Smooth muscle cell of the brain vasculature (primary cell): ENCODE results near the gene APOL6.
"Not testable (repeated sequence)": the region's sequence is repeated elsewhere in the genome, so short reads cannot be mapped to it uniquely, and the experiment has no call there.

ENCODE experiments used
- DNase-seq: peaks from one replicate; pipeline ENCODE4 v3.0.0-alpha.2; 2012; ENCODE audit warnings: low read depth, low spot score

The APOL6 gene

DNA sequence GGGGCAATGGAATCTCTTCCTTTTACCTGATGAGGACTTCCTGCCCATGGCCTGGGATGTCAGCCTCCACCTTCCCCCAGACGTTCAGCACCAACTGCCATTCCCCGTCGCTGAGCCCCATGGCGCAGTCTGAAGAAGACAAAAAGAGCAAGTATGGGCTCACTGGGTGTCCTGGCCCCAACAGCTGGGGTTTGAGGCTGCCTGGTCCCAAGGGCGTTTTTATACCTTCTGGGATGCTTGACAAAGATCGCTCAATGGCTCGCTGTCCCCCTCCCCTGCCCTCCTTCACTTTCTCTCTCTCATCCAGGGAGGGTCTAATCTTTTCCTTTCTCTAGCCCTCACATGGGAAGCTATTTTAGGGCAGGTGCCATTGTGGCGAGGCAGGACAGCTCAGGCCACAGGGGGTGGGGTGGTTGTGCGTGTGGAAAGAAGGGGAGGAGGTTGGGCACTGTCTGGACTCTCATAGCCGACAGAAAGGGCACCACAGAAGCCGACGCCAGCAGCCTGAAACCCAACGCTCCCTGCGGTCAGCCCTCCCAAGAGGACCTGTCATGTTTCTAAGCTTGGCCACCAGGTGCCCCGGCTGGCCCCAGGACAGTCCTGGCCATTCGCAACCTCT is 31.0 kb upstream of the APOL6 start, which contains the start of gene MB:
Gene MB (minus strand): TSS at position 193 of the 619 bp plus-strand sequence. CDS start 72 bp downstream, at position 121.
- DNase-seq = no peak

GRCh38 chr22:35618427-35619223 is 29.6 kb upstream of the APOL6 start:
- no peak for DNase-seq

- DNase-seq = no peak
These were observed 28.7 kb upstream of the APOL6 start for GRCh38 chr22:35619336-35620094.

GRCh38 chr22:35620624-35621251 is 27.5 kb upstream of the APOL6 start:
- no peak for DNase-seq

DNA sequence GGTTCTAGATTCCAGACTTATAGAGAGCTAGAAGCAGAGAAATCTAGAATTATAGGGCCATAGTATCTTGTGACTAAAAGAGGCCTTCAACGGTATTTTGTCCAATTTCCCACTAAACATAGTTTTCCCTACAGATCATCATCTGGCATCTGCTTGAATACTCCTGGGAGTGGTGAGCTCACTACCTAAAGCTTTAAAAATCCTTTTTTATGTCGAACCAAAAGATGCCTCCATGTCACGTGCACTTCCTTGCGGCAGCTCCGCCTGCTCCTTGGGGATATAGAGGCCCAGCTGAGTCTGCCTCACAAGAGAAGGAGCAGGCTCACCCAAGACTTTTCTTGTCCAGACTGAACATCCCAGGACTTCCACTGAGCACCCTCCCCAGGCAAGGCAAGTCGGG is 26.8 kb upstream of the APOL6 start:
- no peak for DNase-seq

GRCh38 chr22:35622191-35622913 is 25.9 kb upstream of the APOL6 start:
- no peak for DNase-seq

- not testable (repeated sequence) for DNase-seq
These were observed 24.4 kb upstream of the APOL6 start for GRCh38 chr22:35623885-35624284.

DNA sequence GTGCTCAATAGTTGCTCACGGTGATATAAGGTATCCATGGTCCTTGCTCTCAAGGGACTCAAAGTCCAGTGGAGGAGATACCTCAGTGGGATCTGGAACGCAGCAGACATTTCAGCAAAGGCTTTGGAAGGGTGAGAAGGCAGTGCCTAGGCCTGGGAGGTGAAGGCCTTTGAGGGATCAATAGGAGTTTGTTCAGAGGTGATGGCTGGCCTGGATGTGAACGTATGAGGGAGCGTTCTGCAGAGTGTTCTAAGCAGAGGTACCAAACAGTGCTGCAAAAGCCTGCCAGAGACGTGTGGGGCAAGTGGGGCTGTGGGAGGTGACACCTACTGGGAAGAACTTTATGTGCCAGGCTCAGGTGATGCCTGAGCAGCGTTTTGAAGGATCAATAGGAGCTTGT is 23.7 kb upstream of the APOL6 start:
- no peak for DNase-seq

DNA sequence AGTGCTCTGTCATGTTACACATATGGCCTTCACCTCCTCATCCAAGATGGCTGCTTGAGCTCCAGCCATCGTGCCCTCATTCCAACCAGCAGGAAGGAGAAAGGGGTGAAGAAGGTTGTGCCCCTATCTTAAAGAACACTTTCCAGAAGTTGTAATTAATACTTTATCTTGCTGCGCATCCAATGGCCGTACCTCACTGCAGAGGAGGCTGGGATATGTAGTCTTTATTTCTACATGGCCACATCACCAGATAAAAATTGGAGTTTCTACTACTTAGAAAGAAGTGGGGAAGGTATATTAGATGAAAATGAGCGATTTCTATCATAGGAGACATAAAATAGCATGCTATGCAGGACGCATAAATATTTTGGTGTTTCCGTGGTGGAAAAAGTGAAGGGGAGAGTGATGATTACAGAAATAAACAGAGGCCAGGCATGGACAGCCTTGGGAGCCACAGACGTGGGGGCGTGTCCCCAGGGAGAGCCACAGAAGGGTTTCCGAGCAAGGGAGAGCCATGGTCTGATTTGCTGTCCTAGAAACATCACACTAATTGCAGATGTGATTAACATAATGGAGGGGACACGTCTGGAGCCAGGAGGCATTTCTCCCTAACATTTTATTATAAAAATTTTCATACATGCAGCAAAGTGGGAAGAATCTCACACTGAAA is 22.3 kb upstream of the APOL6 start:
- no peak for DNase-seq

- DNase-seq = peak; percentile 86
These were observed 20.8 kb upstream of the APOL6 start for GRCh38 chr22:35627267-35628041.

DNA sequence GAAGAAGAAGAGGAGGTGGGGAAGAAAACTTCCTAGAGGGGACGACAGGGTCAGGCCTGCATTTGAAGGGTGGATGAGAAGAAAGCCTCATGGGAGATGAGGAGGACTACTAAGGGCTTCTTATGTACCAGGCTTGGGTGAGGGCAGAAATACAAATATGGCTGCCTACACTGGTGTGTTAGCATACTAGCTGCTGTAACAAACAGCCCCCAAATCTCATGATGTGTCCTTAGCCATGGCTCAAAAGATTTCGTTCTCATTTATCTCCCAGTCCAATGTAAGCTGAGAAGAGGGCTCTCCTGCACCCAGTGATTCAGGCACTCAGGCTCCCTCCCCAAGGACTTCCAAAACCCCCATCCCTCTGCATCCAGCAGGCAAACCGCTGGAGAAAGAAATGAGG is 19.5 kb upstream of the APOL6 start:
- no peak for DNase-seq

GRCh38 chr22:35629406-35630216 is 18.6 kb upstream of the APOL6 start:
- peak; percentile 92 for DNase-seq

GRCh38 chr22:35630387-35630793 is 17.9 kb upstream of the APOL6 start:
- DNase-seq = no peak

DNA sequence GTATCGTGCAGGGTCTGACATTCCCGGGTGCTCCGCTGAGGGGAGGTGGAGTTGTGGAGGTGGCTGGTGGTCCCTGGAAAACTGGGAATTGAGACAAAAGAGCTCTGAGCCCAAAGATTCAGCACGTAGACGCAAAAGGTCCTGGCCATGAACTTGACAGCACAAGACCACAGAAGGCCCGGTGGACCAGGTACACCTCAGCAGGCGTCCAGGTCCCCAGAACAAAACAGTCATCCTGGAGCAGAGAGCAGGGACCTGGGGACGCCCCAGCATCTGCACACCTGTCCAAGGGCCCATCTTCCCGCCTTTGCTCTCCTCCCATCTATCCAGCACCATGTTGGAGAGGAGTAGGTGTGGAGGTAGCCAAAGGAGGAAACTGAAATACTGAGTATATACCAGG is 17.4 kb upstream of the APOL6 start:
- DNase-seq = no peak

GRCh38 chr22:35631597-35631996 is 16.6 kb upstream of the APOL6 start:
- DNase-seq = no peak

DNA sequence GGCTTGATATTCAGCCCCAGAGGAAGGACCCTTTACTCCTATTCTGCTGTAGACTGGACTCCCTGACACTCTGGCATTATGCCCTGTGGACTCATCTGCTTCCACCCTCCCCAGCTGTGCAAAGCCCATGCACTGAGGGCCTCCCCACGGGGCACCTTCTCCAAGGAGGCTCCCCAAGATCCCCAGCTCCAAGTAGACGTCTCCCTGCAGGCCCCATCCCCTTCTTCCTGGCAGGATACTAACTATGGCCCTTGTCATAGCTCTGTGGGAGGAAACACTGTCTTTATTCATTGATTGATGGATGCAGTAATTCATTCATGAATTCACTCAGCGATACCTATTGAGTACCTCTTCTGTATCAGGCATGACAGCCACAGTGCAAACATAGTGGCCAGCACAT is 15.3 kb upstream of the APOL6 start:
- no peak for DNase-seq

DNA sequence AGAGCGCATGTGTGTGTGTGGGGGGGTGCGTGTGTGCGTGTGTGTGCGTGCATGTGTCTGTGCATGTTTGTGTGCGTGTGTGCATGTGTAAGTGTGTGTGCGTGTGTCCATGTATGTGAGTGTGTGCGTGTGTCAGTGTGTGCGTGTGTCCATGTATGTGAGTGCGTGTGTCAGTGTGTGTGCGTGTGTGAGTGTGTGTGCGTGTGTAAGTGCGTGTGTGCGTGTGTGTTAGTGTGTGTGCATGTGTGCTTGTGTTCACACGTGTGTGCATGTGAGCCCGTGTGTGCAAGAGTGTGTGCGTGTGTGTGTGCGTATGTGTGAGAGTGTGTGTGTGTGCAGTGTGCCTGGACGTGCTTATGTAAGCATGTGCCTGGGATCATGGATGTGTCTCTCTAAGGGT is 14.7 kb upstream of the APOL6 start:
- DNase-seq = no peak

GRCh38 chr22:35634015-35634414 is 14.2 kb upstream of the APOL6 start:
- DNase-seq = no peak

DNA sequence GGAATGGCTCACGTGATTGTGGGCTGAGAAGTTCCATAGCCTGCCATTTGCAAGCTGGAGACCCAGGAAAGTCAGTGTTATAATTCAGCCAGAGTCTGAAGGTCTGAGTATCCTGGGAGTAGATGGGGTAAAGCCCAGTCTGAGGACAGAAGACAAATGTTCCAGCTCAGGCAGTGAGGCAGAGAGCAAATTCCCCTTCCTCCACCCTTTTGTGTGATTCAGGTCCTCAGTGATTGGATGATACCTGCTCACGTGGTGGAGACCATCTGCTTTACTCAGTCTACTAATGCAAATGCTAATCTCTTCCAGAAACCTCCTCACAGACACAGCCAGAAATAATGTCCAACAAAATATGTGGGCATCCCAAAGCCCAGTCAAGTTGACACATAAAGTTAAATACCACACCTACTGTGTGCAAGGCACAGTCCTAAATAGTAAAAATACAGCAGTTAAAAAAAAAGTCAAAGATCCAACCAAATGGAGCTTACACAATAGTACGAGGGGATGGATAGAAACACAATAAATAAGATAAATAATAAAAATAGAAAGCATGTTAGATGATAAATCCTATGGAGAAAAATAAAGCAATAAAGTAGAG is 13.2 kb upstream of the APOL6 start:
- no peak for DNase-seq
